Inflammatory macrophage treated with lipopolysaccharide for 1 hour (primary cell): ENCODE measurements around the gene CRY1.
"Not testable (repeated sequence)": the region's sequence is repeated elsewhere in the genome, so short reads cannot be mapped to it uniquely, and the experiment has no call there.

Source experiments
- DNase-seq, 2 donors: peaks; one replicate each; pipeline ENCODE4 v3.0.0-alpha.2; 2020 to 2022

CRY1 gene

DNA sequence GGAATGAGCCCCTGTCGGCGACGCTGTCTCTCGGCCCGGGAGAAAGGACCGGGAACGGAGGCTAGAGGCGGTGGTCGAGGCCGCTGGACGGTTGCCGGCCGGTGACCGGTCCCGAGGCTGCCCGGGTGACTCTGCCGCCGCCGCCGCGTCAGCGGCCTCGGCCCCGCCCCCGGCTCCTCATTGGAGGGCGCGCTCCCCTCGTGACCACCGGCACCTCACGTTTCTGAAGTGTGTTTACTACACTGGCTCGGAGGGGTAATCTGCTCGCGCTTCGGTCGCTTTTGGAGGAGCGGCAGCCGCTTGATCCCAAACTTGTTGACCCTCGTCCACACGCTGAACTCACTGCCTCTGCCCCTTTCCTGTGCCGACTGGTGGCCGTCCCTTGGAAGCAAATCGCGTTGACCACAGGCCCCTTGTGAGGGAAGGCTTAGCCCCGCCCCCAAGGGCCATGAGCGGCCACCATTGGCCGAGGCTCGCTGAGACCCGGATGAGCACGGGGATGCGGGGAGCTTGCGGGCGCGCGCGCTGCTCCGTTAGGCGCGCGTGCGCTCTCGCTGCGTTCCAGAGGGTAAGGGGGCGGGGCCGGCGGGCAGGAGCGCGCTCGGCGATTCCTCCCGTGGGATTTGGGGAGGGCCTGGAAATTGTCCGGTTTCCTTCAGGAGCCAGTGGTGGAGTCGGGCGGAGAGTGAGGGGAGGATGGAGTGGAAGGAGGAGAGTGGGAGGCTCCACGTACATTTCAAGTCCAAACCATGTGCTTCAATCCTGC is at the start of gene CRY1:
Gene CRY1 (minus strand): TSS at position 133 of the 766 bp plus-strand sequence. CDS start 588 bp downstream, outside the sequence.
- peak; percentile 88 to 95 for DNase-seq

DNA sequence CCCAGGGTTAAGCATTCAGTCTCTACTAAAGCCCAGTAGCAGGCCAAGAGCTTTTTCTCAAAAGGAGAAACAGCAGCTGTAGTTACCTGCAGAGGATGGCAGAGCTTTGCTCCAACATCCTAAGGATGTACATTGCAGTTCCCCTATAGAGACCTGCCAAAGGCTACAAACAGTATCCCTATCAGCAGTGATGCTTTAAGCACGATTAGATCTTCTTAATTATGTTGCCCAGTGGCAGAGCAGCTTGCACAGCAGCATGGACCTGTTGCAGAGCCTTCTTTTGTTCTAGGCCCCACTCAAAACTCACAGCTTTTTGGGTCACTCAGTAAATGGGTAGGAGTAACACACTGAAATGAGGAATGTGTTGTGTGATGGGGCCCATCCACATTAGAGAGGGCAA is 46.4 kb upstream of the CRY1 start:
- no peak for DNase-seq

DNA sequence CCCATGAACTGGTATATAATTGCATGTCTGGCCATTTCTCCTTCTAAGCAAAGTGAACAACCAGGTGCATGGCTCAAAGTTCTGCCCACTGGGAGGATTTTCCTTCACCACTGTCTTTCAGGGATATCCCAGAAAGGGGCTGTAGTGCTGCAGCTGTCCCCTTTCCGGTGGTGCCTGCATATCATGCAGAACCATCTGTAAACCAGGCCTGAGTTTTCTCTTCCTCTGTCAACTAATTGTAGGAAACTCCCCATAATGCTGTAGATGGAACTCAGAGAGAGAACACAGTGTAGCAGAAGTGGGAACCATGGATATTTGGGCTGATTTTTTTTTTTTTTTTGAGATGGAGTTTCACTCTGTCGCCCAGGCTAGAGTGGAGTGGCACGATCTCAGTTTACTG is 45.6 kb upstream of the CRY1 start:
- no peak for DNase-seq

DNA sequence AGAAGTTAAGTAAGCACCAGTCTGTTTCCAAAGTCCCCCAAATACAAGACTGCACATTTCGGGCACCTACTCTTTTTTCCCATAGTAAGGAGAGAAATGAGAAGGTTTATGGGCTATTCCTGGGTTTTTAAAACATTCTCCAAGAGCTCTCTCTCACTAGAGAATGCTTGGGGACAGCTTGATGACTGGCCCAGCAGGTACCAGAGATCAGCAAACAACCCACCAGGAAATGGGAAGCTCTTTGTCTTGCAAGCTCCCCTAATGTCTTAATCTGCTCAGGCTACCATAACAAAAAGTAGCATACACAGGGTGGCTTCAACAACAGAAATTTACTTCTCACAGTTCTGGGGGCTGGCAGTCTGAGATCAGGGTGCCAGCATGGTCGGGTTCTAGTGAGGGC is 41.8 kb upstream of the CRY1 start:
- no peak for DNase-seq

DNA sequence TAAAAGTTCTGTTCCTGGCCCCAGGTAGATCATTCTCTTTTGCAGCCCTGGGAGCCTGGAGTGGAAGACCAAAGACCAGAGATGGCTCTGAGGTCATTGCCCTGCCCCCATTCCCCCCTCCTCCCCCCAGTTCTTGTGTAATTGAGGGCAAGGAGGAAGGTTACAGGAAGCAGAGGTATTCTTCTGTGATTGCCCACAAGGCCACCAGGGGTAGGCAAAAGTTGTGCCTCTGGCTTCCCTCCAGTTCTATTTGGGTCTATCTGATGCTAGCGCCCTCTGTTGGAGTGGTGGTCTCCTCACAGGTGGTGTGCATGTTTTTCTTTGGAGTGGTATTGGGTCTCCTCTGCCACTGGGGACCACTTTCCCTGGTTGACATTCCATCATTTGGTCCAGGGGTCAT is 41.2 kb upstream of the CRY1 start:
- DNase-seq = peak; percentile 11 to 30

DNA sequence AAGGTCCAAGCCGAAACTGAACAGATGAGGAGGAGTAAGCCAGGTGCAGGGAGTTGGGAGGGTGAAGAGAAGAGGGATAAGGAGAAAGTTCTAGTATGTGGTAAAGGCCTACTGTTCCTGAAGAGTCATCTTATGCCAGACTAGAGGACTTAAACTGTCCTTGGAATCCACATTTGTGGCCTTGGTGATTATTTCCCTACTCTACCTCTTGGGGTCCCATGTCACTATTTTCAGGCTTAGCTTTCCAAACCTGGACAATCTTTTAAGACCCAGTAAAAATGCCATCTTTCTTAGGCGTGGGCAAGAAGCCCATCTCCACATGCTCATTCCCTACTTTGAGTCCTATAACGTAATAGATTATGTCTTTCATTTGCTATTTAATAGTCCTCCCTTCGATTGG is 40.1 kb upstream of the CRY1 start:
- DNase-seq = no peak

DNA sequence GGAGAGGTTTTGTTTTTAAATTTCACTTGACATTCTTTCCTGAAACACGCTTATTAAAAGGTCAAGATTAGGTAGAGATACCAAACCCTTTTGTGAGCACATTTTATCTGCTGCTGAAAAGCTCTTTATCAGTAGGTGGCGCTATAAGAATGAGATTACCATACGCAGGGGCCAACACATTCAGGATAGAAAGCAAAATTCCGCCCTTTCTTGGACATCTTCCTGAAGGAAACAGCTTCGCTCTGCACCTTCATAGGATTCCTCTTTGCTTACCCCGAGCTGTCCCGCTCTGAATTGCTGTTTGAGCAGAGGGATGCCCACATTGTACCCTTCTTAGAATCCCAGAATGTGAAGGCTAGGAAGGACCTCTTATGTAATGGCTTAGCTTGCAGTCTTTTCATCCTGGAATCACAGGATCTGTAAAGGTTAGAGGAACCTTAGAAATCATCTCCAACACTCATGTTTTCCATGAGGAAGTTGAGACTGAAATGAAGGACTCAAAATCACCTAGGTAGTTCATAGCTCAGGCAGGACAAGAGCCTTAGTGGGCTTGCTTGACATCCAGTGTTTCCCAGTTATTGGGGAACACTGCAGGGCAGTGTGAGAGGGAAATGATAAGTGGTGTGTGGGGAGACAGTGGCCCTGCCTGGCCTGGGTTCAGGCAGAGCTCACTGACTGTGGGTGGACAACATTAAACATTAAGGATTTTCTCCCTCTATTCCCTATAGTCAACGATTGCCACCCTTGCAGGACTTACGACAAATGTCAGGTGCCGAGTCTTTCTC is 38.7 kb upstream of the CRY1 start:
- peak; percentile 10 to 72 for DNase-seq

DNA sequence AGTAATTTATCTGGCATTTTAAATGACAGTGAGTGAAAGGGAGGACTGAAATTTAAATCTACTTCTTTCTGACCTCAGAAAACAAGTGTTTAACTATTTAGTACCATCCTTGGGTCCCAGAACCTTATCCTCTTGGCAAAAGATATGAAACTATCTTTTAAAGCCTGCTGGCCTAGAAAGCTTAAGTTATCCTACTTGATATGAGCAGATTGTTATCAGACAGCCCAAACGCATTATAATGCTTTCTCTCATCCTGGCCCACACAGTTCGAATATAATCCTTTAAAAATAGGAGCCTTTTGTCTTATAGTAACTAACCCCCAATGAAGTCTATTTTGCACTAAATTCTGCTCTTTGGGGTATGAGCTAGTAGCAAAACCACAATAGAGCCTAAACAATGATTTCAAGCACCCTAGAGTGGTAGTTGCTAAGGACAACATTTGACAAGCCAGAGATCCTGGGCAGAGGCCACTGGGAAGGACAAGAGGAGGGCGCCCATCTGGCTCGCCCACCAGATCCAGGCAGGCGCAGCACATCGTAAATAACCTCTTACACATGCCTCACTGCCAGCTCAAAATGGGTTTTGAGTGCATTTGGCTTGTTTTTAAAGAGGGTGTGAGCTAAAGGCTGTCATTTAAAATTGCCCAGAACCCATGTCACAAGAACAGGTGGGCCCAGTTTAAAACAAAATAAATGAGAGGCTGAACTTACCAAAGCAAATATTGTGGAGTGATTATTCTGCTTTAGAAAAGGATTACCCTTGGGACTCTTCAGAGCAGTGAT is 37.7 kb upstream of the CRY1 start:
- DNase-seq = no peak

DNA sequence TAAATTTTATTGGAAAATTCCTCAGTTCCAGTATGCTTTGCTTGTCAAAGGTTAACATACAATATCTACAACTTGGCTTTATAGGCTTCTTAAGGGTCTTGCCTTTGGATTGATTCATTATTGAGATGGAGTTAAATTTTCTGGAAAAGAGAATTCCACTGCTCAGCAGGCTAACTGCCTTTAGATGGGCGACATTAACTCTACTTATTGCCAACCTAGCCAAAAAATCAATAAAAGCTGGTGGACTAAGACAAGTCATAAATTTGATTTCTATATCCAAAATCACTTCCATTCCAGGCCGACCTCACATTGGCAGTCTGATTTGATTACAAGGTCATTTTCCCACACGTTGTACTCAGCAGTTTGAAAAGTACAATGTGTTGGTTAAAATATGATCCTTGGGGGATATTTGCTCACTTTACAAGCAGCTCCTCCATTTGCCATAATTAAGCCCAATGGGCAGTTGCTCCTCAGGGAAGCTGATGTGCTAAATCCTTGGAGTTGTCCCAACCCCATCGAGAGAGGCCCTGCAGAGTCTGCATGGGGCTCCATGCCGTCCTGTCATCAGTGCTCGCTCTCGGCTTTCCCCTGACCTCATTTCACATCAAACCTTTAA is 36.1 kb upstream of the CRY1 start:
- DNase-seq = no peak

DNA sequence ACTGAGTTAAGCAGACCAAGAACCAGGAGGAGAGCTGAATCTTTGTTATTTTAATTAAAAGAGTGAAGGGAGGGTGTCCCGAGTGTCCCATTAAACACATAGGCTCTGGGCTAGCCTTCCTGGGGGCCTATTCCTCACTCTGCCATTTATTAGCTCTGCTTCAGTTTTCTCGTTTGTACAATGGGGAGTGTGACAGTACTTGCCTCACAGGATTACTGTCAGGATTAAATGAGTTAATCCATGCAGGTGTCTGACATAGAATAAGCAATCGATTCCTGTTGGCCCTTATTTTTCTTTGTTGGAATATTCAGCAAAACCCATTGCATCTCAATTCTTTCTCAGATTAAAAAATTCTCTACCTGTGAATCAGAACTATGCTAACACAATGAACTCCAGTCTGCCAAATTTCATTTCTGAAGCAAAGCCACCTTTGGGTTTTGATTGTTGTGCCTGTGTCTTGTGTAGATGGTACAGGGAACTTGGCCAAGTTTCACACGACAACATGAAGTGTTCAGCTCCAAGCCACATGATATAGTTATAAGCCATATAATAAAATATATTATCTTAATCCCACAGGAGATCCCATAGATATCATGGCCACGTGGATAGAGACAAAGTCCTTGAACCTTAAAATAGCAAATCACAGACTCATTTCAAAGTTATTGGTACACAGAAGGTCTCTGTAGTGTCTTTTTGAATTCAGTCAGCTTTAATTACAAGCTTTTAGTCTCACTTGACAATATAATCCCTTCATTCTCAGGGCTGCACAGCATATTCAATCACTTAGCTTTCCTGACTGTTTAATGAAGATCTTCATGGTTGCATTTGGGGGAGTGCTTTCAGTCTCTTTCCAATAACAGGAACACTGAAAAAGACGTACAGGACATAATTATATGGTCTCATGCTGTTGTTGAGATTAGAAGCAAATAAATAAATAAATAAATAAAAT is 34.4 kb upstream of the CRY1 start:
- no peak for DNase-seq

DNA sequence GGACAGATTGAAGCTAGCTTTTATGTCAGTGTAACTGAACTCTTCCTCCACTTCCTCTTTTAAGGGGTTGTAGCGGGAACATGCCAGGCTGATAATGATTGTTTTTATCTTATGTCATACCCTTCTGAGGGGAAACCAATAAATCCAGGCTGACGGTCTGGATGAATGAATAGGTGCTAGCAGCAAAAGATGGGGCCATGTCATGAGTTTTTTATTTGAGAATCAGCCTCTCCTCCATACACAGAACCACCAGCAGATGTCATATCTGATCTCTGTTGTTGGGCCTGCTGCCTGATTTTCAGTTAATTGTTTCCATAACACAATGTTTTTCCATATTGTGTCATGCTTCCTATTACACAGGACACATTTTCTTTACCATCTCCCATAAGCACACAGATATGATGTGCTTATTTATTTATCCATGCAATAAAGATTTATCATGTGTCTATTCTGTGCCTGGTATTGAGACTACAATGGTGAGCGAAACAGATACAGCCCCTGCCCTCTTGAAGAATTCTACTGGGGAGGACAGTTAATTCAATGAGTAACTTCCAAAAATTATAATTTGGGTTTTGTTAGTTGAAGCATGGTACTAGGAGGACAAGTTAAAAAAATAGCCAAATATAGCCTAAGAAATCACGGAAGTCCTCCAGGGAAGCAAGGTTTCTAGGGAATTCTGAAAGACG is 33.6 kb upstream of the CRY1 start:
- DNase-seq = peak in 1 of 2 donors; percentile 5

DNA sequence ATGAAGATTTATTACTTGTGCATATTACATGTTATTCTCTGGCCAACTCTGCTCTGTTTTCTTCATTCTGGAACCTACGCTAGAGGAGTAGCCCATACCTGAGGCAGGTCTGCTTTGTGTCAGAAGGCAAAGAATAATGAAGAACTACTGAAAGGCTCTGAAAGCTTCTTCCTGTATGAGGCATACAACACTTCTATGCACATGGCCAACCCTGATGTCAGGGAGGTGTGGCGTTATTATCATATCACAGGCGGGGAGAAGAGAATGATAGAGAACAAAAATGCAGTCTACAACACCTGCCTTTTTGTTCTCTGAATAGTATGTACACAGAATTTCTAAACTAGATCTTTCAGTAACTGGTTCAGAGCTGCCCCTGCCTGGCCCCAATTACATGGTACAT is 32.5 kb upstream of the CRY1 start:
- DNase-seq = no peak

DNA sequence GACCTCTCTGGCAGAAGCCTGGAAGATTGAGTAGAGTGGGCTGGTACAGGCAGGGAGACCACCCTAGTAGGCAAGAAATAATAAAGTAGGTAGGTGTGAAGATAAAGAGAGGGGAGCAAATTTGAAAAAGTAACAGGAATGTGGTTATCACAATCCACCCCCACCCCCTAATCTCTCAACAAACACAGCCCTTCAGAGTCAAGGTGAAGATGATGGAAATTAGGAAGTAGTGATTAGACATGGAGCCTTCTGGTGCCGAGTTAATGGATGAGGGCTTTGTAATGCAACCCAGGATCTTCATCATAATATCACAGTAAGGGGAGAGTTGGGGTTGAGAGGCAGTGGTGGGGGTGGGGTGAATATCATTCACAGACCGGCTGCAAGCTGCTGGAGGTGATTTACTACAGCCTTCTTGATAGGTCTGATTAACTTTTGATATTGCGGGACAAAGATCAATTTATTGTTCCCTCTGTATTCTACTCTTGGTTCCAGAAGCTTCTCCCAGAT is 29.2 kb upstream of the CRY1 start:
- no peak for DNase-seq

DNA sequence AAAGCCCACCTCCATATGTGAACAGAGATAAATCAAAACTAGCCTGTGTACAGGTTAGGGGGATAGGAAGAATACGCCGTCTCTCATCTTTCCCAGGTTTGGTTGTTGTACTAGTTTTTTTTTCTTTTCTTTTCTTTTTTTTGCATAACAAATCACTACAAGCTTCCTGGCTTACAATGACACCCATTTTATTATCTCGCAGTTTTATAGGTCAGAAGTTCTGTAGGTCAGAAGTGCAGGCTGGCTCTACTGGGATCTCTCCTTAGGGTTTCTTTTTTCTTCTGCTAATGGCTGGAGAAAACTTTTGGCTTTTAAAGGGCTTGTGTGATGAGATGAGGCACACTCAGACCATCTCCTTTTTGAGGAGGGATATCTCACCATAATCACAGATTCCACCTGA is 25.7 kb upstream of the CRY1 start:
- DNase-seq = no peak

DNA sequence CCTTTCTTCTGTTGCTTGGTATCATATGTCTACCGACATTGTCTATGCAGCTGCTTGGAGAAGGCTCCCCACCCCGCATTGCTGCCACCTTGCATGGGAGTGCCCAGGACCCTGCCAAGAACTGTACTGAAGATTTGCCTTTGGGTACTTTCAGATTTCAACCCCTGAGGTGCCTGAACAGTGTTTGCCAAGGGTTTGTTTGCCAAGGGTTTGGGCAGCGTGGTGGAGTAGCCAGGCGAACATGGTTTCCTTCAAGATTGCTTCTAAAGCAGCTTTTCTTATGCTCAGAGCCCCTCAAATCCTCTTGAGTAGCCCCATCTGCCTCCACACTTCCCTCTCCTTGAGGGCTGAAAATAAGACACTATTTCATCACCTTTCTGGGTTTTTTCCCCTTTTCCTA is 25.3 kb upstream of the CRY1 start:
- DNase-seq = no peak

DNA sequence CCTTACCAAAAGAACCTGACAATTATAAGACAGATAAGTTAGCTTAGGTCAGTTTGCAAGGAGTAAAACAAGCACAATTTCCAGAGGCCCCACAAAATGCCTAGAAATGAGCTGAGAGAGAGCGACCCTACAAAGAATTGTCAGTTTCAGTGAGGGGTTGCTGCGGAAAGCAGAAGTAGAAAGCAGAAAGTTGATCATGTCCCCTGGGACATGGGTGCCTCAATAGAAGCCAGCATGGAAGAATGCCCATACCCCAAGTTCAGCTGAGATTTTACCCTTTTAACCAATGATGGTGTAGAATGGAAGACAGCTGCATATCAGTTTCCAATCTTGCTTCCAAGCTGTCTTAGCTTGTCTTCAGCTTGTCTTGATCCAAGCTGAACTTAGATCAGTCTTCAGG is 21.8 kb upstream of the CRY1 start:
- DNase-seq = no peak

DNA sequence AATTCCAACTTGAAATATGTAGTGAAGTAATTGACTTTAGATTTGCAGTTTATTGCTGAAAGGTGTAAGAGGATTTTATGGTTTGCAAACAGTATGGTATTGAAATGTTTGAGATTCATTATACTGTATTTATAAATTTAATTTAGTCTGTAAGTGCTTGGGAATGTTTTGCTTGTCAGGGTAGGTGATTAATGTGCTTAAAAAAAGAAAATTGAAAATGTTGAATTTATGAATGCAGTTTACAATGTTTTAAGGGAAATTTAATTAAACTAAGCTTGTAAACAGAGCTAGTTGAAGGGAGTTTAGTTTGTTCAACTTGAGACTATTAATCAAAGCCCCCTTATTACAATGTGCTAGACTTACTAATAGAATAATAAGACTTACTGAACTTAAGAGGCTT is 18.0 kb upstream of the CRY1 start:
- DNase-seq = no peak

DNA sequence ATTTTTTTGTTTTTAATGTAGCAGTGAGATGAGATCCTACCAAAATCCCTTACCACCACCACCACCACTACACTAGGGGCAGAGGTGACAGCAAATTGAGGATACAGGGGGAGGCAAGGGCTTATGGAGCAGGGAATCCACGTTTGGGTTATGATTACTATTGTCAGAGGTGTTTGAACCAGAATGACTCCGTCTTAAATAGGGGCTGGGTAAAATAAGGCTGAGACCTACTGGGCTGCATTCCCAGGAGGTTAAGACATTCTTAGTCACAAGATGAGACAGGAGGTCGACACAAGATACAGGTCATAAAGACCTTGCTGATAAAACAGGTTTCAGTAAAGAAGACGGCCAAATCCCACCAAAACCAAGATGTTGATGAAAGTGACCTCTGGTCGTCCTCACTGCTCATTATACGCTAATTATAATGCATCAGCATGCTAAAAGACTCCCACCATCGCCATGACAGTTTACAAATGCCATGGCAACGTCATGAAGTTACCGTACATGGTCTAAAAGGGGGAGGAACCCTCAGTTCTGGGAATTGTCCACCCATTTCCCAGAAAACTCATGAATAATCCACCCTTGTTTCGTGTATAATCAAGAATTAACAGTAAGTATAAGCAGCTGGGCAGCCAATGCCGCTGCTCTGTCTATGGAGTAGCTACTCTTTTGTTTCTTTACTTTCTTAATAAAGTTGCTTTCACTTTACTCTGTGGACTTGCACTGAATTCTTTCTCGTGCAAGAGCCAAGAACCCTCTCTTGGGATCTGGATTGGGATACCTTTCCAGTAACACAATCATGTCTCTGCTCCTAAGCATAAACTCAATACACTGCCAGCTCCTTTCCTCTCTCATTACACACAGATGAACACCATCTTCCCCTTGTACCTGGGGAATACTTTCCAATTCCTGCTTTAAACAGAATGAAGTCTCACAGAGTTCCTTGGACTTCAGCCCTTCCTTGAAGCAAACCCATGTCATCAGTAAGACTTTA is 16.7 kb upstream of the CRY1 start:
- no peak for DNase-seq

DNA sequence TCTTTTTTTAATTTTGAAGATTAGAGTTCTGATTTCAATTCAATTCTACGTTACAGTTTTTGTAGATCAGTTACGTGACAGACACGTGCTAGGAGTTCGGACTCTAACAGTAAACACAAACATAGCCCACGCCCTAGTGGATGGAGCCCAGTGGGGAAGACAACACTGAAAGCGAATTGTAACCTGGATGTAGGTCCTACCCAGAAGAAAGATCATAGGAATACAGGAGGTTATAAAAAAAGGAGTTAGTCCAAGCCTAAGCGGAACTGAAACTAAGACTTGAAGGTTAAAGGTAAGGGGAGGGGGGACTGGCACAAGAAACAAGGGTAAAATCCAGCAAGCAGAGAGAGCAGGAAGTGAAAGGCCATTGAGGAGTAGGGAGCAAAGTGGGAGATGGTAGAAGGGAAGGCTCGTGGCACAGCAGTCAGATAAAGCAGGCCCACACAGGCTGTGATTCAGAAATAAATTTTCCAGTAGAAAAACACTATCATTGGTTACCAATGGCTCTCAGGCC is 15.7 kb upstream of the CRY1 start:
- DNase-seq = no peak

DNA sequence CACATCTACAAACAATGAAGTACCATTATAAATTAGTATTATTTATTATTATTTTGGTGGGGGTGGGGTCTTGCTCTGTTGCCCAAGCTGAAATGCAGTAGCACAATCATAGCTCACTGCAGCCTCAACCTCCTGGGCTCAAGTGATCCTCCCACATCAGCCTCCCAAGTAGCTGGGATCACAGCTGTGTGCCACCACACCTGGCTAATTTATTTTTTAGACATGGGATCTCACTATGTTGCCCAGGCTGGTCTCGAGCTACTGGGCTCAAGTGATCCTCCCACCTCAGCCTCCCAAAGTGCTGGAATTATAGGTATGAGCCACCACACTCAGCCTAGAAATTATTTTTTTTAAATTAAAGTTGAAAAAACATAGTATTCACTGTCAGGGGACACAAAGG is 15.0 kb upstream of the CRY1 start:
- not testable (repeated sequence) for DNase-seq
